Fibroblast of peridontal ligament (primary cell): Measurements from ENCODE around the gene JARID2.
A peak's percentile ranks its signal among the peaks of the same experiment; 100 is the strongest.

Source experiments
- DNase-seq: peaks from one replicate; pipeline ENCODE4 v3.0.0-alpha.2; 2010; ENCODE audit errors: extremely low read depth

JARID2 gene

DNA sequence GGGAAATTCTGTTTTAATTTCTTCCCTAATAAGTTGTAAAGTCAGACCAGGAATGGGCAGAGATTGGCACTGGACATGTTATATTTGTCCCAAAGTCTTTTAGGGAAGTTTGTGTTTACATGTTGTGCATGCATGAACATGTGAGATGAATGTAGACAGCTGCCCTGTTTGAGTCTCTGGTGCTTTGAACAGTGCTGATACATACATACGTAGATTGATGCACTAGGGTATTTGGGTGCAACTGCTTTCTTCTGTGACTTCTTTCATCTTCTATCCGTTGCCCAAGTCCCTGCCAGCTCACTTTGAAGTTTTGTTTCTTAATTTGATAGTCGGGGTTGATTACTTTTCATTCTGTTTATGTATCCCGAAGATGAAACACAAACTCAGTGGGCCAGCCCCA, 216.4 kb downstream of the JARID2 start:
- DNase-seq, result no peak

DNA sequence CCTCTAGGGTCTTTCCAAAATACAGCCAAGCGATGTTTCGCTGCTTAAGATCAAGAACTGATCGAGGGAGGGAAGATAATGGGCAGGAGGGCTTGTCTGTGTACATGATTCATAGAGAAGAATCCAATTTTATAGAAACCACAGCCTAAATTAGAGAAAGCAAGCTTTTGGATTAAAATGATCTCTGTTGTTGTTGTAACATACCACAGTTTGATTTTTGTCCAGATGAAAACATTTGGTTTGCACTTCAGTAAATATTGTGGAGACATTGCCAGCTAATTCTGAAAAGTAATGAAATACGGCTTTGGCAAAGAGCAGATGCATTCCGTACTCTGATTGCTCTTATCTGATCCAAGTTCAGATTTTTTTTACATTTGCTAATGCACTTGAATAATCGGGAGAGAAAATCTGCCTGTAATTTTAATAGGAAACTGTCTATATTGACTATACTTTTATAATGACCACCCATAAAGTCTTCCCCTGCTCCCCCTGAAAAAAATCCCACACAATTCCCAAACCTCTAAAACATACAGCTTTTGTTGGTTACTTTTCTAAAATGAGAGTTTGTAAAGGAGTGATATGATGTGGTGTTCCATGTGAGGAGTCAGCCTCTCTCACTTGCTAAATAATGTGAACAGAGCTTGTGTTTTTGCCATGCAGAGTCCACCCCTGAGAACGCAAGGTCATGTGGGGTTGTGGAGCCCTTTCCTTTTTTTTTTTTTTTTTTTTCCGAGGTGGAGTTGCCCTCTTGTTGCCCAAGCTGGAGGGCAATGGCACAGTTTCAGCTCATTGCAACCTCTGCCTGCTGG, 217.1 kb downstream of the JARID2 start:
- peak; percentile 98 for DNase-seq

DNA sequence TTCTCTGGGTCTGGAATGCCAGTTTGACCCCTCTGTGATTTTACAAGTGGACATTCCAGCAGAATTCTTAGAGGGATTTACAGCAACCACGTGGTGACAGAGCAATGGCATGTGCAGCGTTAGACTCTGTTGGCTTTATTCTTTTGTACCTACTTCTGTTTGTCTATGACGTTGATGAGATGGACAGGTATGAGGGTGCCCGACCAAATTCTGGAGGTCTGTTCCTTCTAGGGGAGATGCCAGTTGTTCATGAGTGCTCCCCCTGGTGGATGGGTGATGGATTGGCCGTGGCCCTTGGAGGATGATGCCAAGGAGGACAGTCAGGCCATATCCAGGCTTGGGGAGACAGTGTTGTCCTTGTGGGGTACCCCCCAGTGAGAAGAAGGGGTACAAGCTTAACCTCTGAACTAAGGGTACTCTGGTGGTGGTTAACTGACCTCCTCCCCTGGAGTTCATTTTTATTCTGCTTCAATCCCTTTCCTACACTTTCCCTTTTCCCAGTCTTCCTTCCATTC, 218.4 kb downstream of the JARID2 start:
- no peak for DNase-seq

DNA sequence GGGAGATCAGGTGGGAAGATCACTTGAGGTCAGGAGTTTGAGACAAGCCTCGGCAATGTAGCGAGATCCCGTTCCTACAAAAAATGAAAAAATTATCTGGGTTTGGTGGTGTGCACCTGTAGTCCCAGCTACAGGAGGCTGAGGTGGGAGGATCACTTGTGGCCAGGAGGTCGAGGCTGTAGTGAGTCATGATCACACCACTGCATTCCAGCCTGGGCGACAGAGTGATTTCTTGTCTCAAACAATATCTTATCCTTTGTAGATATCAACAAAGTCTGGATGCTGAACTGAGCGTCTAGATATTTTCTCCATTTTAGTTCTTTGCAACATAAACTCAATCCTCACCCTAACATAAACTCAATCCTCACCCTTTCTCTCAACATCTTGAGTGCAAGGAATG, 219.3 kb downstream of the JARID2 start:
- no peak for DNase-seq

DNA sequence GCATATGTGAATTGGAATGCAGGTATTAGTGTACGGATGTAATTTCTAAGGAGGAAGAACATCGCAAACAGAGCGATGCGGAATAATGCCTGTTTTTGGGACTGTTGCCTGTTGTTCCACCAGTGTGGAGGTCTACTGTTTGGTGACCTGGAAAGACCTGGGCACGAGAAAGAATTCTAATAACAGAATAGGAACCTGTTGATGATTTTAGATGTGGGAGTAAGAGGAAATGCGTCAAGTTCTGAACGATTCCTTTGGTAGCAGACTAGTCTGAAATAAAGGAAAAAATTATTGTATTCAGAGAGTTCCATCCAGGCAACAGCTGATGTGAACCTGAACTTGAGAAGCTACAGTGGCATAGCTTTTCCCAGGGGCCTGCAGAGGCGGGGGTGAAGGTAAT, 224.9 kb downstream of the JARID2 start:
- DNase-seq, result no peak

DNA sequence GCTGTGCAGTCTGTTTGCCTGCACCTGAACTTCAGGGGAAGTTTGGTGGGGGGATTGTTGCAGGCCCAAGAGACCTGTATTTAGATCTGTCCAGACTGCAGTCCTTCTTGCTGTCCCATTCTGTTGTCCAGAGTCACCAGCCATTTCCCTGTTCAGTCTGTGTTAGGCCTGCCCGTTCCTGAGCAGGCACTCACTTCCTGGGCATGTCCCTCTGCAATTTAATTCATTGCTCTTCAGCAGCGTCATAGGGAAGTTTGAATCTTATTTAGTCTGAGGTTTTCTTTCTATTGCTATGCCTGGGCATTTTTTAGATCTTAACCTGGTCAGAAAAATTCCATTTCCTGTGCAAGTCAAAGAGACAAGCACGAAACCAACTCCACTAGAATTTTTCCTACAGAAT, 226.8 kb downstream of the JARID2 start:
- no peak for DNase-seq

DNA sequence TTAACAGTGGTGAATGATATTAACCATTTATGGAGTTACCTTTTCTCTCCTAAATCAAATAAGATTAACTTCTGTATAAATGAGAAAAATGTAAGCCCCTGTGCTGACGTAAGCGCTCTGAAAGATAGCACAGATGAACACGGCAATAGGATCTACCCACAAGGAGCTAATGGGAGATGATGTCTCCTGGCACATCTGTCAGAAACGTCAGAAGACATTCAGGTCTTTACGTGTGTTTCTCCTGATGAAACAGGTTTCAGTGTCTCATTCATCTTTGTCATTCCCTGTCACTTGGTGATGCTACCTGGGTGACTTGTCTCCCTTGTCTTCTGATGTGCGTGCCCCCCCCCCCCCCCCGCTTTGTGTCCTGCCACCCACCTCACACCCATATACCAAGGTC, 227.3 kb downstream of the JARID2 start:
- no peak for DNase-seq

DNA sequence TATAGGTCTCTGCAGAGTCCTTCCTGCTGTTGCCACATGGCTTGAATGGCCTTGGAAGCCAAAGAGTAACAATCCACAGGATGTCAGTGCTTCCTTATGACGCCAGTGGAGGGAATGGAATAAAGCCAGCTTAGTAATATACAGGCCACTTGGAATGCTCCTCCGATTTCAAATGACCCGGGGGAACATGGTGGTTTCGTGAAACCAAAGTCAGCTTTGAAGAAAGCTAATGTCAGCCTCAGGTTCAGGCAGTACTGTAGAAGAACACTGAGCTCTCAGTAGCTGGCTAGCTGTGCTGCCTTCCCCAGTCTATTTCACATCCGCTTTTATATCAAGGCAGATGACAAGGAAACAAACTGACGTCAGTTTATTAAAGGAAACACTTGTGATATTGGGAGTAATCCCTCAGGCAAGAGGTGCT, 227.9 kb downstream of the JARID2 start:
- peak; percentile 95 for DNase-seq

DNA sequence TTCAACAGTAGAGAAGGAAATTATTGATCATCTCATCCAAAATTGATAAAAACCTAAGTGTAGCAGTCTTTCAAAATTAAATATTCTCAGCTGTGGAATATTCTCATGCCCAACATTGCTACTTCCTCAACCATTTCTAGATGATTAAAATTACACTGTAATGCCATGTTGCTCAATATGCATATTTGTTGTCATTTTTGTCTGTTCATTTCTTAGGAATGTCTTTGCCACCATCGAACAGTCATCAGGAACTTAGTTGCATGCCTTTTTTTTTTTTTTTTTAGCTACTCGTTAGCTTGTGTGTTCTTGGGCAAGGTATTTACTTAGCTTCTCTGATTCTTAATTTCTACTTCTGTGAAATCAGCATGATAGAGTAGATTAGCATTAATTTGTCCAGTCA, 228.3 kb downstream of the JARID2 start:
- DNase-seq, result peak; percentile 86

DNA sequence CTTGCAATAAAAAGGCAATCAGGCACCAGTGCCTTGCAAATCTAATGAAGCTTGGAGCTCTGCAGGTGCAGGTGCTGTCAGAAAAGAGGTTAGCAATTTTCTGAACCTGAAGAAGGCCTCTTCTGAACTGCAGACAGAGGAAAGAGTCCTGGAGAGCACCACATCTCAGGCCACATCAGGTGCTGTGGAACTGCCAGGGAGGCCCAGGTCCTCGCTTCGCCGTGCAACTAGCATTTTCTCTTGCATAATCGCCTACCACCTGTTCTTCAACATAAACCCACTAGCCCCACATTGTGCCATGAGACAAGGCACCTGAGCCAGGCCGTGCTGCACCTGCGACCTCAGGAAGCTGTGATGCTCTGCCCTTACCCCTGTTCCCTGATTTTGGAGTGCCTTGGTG, 229.4 kb downstream of the JARID2 start:
- no peak for DNase-seq

DNA sequence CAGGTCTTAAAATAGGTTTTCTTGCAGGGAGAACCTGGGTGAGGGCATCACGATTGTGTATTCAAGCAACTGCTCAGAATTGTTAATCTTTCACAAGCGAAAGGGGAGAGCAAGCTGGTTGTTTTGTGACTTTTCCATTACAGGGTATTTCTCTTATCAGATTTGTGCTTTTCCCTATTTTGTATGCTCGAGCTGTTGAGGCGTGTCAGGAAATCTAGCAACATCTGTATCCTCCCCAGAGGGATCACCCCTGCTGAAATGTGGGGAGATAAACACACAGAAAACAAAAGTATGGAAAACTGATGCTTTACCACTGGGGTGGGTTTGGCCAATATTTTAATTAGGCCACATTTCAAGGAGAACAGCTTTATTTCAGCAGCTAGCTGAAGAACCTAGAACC, 230.0 kb downstream of the JARID2 start:
- no peak for DNase-seq

DNA sequence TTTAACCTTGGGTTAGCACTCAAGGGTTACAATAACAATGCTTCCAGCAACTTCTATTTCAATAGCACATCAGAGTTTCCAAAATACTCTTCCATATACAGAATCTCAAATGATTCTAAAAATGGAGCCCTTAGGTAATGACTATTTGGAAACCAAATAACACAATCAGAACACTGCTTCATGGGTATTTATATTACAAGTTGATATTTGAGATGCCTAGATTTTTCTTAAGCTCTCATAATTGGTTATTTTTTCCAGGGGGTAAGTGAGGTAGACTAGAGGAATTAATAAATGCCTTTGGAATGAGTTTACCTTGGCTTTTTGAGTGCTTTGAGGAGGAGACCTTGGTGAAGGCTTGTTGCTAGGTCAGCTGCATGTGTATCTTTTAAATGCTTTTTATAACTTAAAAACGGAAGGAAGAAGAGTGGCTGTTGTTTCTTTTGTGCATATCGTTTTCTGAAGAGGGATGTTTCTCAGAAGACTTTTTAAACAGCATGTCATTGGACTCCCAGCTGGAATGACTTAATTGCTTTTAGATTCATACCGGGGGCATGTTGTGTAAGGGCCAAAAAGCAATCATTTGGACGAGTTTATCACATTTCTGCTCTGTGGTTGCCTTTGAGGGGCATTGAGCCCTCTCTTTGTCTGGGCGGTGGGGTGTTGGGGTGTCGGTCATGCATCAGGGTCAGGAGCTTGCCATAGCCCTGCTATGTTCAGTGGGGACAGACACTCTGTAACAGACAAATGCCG, 230.9 kb downstream of the JARID2 start:
- DNase-seq, result peak; percentile 58

DNA sequence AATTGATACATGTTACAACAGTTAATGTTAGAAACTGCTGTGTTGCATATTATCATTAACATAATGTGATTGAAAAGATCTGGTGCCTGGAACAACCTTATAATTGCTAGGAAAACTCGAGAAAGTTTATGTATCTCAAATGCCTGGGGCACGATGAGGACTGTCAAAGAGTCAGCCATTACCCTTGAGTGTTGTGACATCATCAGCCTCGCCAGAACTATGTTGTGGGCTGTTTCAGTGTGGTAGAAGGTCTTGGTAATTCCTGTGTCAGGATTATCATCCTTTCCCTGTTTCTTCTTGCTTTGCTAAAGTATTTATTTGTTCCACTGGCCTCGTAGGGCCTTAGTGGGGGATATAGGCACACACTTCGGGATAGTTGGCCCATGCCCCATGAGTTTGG, 231.9 kb downstream of the JARID2 start:
- DNase-seq, result peak; percentile 26

DNA sequence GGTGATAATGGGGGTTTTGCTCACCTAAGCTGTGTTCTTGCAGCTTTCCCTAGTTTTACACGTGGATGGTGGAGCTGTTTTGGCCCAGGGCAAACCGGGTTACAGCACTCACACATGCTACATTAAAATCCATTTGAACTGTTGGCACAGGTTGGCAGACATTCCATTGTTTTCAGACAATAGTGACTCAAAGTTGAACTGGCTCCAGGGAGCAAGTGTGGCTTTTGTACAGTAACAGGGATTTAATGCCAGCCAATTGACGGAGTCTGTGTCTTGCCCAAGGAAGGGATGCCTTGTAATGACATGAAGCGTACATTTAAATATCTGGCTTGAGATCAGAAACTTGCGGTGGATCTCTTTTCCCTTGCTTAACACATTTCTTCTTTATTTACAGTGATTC, 233.9 kb downstream of the JARID2 start:
- DNase-seq, result no peak

DNA sequence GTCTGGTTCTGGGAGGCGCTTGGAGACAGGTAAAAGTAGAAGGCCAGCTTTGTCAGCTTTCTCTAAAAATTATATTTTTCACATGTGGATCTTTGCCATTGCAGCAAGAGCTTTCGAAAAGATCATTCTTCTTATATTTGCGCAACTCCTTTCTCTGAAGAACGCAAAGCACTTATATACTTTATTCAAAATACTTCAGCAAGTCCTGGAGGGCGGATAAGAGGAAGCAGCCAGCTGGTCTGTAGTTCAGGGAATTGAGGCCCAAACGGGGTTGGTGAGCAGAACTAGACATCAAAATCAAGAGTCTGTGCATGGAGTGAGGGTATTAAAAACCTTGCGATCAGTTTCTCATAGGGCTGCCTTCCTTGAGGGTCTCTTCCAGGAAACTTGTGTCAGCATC, 234.7 kb downstream of the JARID2 start:
- no peak for DNase-seq

DNA sequence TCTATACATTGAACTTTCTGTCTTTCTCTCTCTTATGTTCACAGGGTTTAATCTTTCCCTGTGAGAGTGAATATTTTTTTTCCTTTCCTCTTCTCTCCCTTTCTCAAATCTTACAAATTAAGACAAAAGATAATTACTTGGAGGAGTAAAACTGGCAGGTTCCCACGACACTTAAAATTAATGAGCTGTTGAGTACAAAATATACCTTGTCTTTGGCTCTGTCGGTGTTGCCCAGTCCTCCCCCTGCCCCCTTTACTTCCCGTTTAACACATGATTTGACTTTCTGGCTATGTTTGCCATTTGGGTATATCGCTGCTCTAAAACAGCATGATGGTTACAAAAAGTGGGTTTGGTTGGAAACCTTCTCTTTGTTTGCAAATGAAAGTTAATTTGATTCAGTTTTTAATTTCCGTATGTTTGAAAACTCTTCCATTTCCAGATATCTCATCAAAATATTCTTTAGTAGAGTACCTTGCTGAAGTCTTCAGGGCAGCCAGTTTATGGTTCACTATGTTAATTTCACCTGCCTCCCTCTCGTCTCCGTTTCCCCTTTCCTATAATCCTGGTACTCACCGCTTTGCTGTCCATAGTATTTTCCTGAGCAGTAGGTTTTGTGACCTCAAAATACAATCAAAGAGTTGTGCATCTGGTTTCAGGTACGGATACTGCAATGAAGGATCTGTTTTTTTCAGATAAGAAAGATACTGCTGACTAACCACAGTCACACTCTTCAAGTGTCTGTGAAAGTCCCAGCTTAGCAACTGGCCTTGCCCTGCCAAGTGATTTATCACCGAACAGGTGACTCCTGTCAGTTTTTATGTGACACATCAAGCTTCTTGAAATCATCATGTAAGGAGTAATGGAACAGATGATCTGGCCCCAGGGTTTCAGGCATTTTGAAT, 235.8 kb downstream of the JARID2 start:
- DNase-seq, result no peak

DNA sequence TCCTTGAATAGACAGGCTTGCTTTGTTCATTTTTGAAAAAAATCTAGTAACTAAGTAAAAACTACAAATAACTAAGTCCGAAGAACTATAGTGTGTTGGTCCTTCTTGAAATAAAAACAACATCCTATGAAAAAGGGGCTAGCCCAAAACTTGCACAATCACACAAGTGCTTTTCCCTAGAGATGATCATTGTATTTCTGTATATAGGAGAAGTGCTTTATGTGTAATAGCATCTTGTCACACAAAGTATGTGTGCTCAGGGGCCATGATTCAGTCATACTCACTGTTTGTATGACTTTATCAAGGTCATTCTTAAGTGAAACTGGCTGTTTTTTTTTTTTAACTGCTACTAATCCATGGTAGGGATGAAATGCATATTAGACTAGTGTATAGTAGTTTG, 237.2 kb downstream of the JARID2 start:
- DNase-seq, result no peak

DNA sequence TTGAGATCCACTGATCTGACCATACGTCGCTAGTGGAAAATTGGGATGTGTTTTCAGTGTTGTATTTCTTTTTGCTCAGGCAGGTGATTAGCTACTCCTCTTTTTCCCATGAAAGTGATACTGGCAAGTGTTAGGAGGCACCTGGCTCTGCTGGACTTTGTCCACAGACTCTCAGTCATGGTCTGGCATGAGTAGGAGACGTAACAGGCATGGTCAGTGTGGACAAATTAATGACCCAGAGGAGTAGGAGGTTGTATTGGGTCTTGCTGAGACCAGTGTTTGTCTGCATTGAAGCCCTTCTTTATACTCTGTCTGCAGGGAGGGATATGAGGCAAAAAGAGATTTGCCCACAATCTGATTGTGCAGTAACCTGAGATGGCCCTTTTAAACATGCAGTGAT, 238.3 kb downstream of the JARID2 start:
- DNase-seq, result no peak

DNA sequence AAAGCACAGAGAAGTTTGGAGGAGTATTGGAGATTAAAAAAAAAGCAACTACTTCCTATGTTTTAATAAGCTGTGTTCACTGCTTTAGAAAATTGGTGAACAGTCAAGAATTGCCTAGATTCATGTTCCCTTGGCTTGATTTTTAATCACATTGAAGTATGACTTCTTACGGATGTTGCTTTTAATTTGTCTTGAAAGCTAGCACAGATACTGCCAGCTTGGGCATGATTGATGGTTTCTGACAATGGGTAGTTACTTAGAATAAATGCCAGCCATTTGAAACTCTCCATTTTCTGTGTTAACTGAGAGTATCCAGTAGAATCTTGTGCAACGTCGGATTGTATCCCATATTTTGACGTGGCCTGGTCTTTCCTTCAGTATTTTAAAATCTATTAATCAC, 239.0 kb downstream of the JARID2 start:
- no peak for DNase-seq

DNA sequence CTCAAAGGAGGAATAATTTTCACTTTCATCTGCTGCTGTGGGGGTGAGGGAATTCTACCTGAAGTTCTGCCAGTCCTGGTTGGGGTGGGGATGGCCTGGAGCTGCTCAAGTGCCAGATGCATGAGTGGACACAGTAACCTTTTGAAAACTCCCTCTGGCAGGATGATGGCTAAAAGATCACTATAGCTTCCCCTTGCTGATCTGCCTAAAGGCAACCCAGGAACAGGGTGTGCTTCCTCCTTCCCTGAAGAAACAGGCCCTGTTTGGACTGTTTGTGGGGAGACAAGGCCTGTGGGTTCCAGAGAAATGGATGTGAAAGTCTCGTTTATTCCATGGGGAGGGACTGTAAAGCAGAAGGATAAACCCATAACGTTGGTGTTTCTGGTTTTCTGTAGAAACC, 240.1 kb downstream of the JARID2 start:
- DNase-seq, result no peak

DNA sequence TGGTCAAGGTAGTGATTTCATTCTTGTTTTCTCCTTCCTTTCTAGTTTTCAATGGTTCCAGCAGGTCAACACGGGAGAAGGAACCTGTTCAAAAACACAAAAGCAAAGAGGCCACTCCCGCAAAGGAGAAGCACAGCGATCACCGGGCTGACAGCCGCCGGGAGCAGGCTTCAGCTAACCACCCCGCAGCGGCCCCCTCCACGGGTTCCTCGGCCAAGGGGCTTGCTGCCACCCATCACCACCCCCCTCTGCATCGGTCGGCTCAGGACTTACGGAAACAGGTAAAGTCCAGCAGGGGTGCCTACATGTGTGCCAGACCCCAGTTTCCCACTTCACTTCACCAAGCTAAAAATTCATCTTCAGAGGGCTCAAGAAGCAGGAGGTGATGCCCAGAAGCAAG, 241.4 kb downstream of the JARID2 start:
- DNase-seq, result no peak
